COLO668 (cell line): ENCODE results near the gene CFAP20DC.
A peak's percentile ranks its signal among the peaks of the same experiment; 100 is the strongest.
"Not testable (repeated sequence)": the region's sequence is repeated elsewhere in the genome, so short reads cannot be mapped to it uniquely, and the experiment has no call there.

Source experiments
- DNase-seq: peaks from one replicate; lab custom pipeline; 2025; ENCODE audit not compliant: unreplicated experiment; lab: John Stamatoyannopoulos, UW

CFAP20DC gene

GRCh38 chr3:58751882-58752567, 297.8 kb downstream of the CFAP20DC start:
- no peak for DNase-seq

DNA sequence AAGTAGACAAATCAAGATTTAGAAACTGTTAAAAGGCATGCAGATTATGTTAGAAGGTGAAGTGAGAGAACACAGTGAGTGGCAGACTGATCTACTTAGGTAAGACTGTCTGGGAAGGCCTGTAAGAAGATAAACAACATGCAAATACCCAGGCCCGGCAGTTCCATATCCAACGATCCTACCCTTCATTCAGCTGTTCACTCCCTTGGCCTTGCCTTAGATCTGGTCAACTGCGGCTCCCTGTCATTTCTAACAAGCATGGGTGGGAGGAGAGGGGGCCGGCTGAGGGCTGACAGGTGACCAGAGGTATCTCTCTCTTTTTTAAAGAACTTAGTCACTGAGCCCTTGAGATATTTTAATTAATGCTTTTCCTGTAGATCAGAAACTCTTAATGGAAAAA, 298.6 kb downstream of the CFAP20DC start:
- DNase-seq = no peak

GRCh38 chr3:58749948-58750347, 299.9 kb downstream of the CFAP20DC start:
- DNase-seq = no peak

- no peak for DNase-seq
These were observed 301.8 kb downstream of the CFAP20DC start for GRCh38 chr3:58748024-58748423.

DNA sequence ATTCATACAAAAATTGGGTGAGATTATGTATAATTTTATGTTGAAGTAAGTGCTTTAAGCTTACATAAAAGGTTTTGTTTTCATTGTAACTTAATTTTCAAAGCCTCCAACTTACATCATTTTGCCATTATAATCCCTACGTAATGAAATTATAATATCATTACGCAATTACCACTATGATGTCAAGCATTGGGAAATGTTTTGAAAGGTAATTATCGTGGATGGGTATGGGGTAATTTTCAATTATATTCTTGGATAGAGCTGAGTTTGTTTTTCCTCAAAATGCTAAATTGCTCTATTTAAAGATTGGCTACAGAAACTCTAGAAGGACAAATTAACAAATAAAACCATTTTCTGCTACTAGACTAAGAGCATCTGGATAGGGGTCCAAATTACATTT, 303.1 kb downstream of the CFAP20DC start:
- no peak for DNase-seq

DNA sequence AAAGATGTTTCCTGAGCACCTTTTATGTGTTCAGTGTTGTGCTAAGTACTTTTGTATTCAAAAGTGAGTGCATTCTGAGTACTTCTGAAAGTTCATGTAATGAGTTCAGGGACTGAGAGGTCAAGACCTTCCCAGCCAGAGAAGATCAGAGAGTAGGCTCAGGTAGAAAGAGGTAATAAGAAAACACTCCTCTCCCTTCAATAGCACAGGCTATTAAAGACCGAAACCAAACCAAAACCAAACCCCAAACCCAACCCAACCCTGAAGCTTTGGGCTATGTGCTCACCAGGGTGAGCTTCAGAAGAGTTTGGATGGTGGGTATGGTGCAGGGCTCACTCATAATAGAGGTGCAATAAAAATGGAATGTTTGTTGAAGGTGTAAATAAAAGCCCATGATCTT, 306.5 kb downstream of the CFAP20DC start:
- no peak for DNase-seq

GRCh38 chr3:58742239-58742638, 307.6 kb downstream of the CFAP20DC start:
- DNase-seq = no peak

DNA sequence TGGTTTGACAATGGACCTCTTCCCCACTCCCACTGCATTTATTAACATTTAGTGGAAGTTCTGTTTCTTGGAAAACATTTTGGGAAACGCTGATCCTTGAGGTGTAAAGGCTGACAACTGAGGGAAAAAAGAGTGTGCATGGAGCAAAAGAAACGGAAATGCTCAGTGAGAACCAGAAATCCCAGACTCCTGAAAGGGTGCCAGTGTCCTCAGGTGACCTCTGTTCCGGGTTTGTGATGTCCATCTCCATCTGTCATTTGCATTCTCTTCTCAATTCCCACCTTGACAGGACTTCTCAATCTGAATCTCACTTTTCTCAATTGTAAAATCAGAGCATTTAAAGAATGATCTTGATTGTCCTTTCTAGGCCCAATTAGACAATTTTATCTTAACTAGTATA, 312.2 kb downstream of the CFAP20DC start:
- no peak for DNase-seq

GRCh38 chr3:58731673-58732072, 318.2 kb downstream of the CFAP20DC start:
- no peak for DNase-seq

GRCh38 chr3:58728723-58729122, 321.1 kb downstream of the CFAP20DC start:
- DNase-seq = no peak

- DNase-seq = no peak
These were observed 324.4 kb downstream of the CFAP20DC start for GRCh38 chr3:58725326-58725853.

GRCh38 chr3:58724336-58724735, 325.5 kb downstream of the CFAP20DC start:
- DNase-seq = no peak

- DNase-seq = no peak
These were observed 326.7 kb downstream of the CFAP20DC start for GRCh38 chr3:58723173-58723572.

GRCh38 chr3:58722561-58722960, 327.3 kb downstream of the CFAP20DC start:
- peak; percentile 16 for DNase-seq

GRCh38 chr3:58720526-58720925, 329.3 kb downstream of the CFAP20DC start:
- DNase-seq = no peak

GRCh38 chr3:58719684-58720083, 330.1 kb downstream of the CFAP20DC start:
- no peak for DNase-seq

DNA sequence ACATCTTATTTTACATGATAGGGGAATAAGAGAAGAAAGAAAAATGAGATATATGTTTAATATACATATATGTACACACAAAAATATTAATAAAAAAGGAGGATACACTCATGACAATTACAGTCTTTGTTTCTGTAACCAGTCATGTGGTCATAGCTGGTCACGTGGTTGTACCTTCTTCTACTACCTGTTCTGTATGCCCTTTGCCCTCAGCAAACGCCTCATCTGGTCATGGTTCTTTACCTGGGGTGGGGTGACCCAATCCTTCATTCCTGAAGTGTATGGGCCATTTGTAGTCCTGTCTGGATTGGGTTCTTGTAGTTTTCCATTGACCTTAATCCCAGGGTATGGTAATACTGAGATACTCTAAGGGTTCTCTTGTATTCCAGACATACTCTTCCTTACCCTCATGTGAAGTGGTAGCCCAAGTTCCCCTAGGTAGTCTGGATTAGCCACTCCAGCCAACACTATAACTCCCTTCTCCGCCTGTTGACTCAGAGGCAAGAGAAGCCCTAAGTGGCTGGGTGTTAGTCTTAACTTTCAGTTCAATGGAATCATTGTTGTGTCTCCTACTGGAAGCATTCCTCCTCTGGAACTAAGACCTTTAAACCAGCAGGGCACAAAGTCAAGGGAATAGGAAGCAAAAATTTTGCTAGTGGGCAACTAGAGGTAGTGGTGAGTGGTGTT, 336.0 kb downstream of the CFAP20DC start:
- DNase-seq = no peak

DNA sequence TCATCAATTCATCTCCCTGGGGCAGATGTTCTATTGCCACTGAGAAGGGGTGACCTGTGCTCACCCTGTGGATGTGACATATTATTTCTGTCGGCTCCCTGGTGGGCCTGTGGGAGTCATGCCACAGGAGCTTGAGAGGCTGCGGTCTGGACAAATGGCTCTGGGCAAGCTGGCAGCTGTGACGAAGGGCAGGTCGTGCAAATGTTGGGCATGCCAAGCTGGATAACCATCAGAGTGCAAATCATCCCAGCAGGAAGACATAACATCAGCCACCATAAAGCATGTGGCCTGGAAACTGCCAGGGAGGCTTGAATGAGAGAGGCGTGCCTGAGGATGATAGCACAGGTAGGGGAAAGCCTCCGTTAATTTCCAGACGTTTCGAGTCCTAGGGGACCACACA, 338.0 kb downstream of the CFAP20DC start:
- DNase-seq = no peak

DNA sequence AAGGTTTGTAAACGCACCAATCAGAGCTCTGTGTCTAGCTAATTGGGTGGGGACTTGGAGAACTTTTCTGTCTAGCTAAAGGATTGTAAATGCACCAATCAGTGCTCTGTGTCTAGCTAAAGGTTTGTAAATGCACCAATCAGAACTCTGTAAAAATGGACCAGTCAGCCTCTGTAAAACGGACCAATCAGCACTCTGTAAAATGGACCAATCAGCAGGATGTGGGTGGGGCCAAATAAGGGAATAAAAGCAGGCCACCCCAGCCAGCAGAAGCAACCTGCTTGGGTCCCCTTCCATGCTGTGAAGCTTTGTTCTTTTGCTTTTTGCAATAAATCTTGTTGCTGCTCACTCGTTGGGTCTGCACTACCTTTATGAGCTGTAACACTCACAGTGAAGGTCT, 340.8 kb downstream of the CFAP20DC start:
- DNase-seq = not testable (repeated sequence)

- DNase-seq = no peak
These were observed 341.6 kb downstream of the CFAP20DC start for GRCh38 chr3:58708116-58708791.

GRCh38 chr3:58707390-58707930, 342.4 kb downstream of the CFAP20DC start:
- no peak for DNase-seq
